Stomach smooth muscle (tissue), 2 donors: ENCODE measurements around the gene WDR90.
A peak's percentile ranks its signal among the peaks of the same experiment; 100 is the strongest.
"Not testable (repeated sequence)": the region's sequence is repeated elsewhere in the genome, so short reads cannot be mapped to it uniquely, and the experiment has no call there.

Experiments
- H3K27ac ChIP-seq: one replicate; pipeline ENCODE4 v1.7.0; 2013; ENCODE audit warnings: mild to moderate bottlenecking, low read length, inconsistent platforms
- H3K27me3 ChIP-seq, 2 donors: one replicate each; pipeline ENCODE4 v1.7.0; 2013; ENCODE audit warnings: low read length in 2 of 2; ENCODE audit not compliant: insufficient read depth in 2 of 2, control insufficient read depth in 1 of 2
- H3K36me3 ChIP-seq, 2 donors: one replicate each; pipeline ENCODE4 v1.7.0; 2013; ENCODE audit warnings: low read length in 2 of 2; ENCODE audit not compliant: control insufficient read depth in 2 of 2, insufficient read depth in 2 of 2
- H3K4me1 ChIP-seq: one replicate; pipeline ENCODE4 v1.7.0; 2013; ENCODE audit warnings: low read length; ENCODE audit not compliant: control insufficient read depth, insufficient read depth
- H3K4me3 ChIP-seq, 2 donors: one replicate each; pipeline ENCODE4 v1.7.0; 2013; ENCODE audit warnings: low read length in 2 of 2
- H3K9ac ChIP-seq, 2 donors: one replicate each; pipeline ENCODE4 v1.7.0; 2013; ENCODE audit warnings: low read length in 2 of 2, mild to moderate bottlenecking in 1 of 2
- H3K9me3 ChIP-seq, 2 donors: one replicate each; pipeline ENCODE4 v1.7.0; 2013; ENCODE audit warnings: low read length in 2 of 2; ENCODE audit not compliant: control insufficient read depth in 2 of 2
- donor health status: healthy.
- donor health status: Pancreatic carcinoma.

Gene WDR90

GRCh38 chr16:684961-685696 lies 36.0 kb downstream of the WDR90 start:
- Histone ChIP-seq H3K27me3 (no peaks in the 10 kb centered on the region), H3K27ac (no peak overlapping the region), H3K36me3 (peaks cover 12 to 17% of the 10 kb centered on the region in 2 donors), H3K9ac (no peak overlapping the region), H3K4me1 (peaks cover 61% of the 10 kb centered on the region), H3K4me3 (peak overlapping the region in 1 of 2 donors; percentile 40), H3K9me3 (no peaks in the 10 kb centered on the region)

- Histone ChIP-seq H3K9me3 (no peaks in the 10 kb centered on the region), H3K9ac (no peak overlapping the region), H3K36me3 (peaks cover 12 to 17% of the 10 kb centered on the region in 2 donors), H3K4me1 (peaks cover 57% of the 10 kb centered on the region), H3K4me3 (no peak overlapping the region), H3K27me3 (no peaks in the 10 kb centered on the region), H3K27ac (no peak overlapping the region)
Observed at GRCh38 chr16:685967-686366, 36.8 kb downstream of the WDR90 start.

GRCh38 chr16:686459-687260 lies 37.5 kb downstream of the WDR90 start:
- H3K36me3 ChIP-seq = peaks cover 10 to 14% of the 10 kb centered on the region in 2 donors
- H3K9ac ChIP-seq = no peak overlapping the region
- H3K27ac ChIP-seq = no peak overlapping the region
- H3K27me3 ChIP-seq = no peaks in the 10 kb centered on the region
- H3K9me3 ChIP-seq = no peaks in the 10 kb centered on the region
- no peak overlapping the region for H3K4me3 ChIP-seq
- peaks cover 50% of the 10 kb centered on the region for H3K4me1 ChIP-seq

- Histone ChIP-seq H3K27me3 (no peaks in the 10 kb centered on the region), H3K36me3 (peaks cover 2 to 6% of the 10 kb centered on the region in 2 donors), H3K9me3 (no peaks in the 10 kb centered on the region), H3K9ac (no peak overlapping the region), H3K4me1 (peaks cover 42% of the 10 kb centered on the region), H3K4me3 (no peak overlapping the region), H3K27ac (no peak overlapping the region)
Observed at GRCh38 chr16:687499-687898, 38.3 kb downstream of the WDR90 start.

GRCh38 chr16:689175-689897 lies 40.2 kb downstream of the WDR90 start:
- Histone ChIP-seq H3K36me3 (no peaks in the 10 kb centered on the region), H3K4me1 (peaks cover 34% of the 10 kb centered on the region), H3K27ac (peak overlapping the region; percentile 66), H3K27me3 (peaks cover 2 to 18% of the 10 kb centered on the region in 2 donors), H3K4me3 (peak overlapping the region; percentile 61 to 92), H3K9ac (peak overlapping the region; percentile 73 to 94), H3K9me3 (no peaks in the 10 kb centered on the region)

- not testable (repeated sequence) for H3K36me3 ChIP-seq, H3K27ac ChIP-seq, H3K4me3 ChIP-seq, H3K9ac ChIP-seq, H3K9me3 ChIP-seq
- Histone ChIP-seq H3K27me3 (peaks cover 14 to 35% of the 10 kb centered on the region in 2 donors), H3K4me1 (peaks cover 34% of the 10 kb centered on the region)
Observed at GRCh38 chr16:691242-691641, 42.1 kb downstream of the WDR90 start.

GRCh38 chr16:692356-693108 lies 43.4 kb downstream of the WDR90 start:
- Histone ChIP-seq H3K9me3 (no peaks in the 10 kb centered on the region), H3K4me3 (no peak overlapping the region), H3K4me1 (peaks cover 34% of the 10 kb centered on the region), H3K27ac (no peak overlapping the region), H3K27me3 (peaks cover 19 to 38% of the 10 kb centered on the region in 2 donors), H3K9ac (no peak overlapping the region), H3K36me3 (no peaks in the 10 kb centered on the region)

GRCh38 chr16:693364-693763 lies 44.2 kb downstream of the WDR90 start:
- H3K36me3 ChIP-seq = no peaks in the 10 kb centered on the region
- peaks cover 22 to 38% of the 10 kb centered on the region in 2 donors for H3K27me3 ChIP-seq
- no peak overlapping the region for H3K4me3 ChIP-seq
- H3K9ac ChIP-seq = no peak overlapping the region
- H3K27ac ChIP-seq = no peak overlapping the region
- H3K9me3 ChIP-seq = no peaks in the 10 kb centered on the region
- H3K4me1 ChIP-seq = peaks cover 34% of the 10 kb centered on the region

- H3K9ac ChIP-seq = no peak overlapping the region
- H3K9me3 ChIP-seq = no peaks in the 10 kb centered on the region
- no peak overlapping the region for H3K4me3 ChIP-seq
- H3K27me3 ChIP-seq = peaks cover 22 to 38% of the 10 kb centered on the region in 2 donors
- H3K27ac ChIP-seq = no peak overlapping the region
- H3K36me3 ChIP-seq = no peaks in the 10 kb centered on the region
- H3K4me1 ChIP-seq = peaks cover 31% of the 10 kb centered on the region
Observed at GRCh38 chr16:693766-694165, 44.6 kb downstream of the WDR90 start.

- H3K27me3 ChIP-seq = peaks cover 26 to 42% of the 10 kb centered on the region in 2 donors
- H3K4me1 ChIP-seq = peaks cover 26% of the 10 kb centered on the region
- H3K9ac ChIP-seq = no peak overlapping the region
- H3K36me3 ChIP-seq = no peaks in the 10 kb centered on the region
- H3K9me3 ChIP-seq = no peaks in the 10 kb centered on the region
- H3K27ac ChIP-seq = no peak overlapping the region
- no peak overlapping the region for H3K4me3 ChIP-seq
Observed at GRCh38 chr16:694187-694862, 45.2 kb downstream of the WDR90 start.
